Chondrocyte (in vitro differentiated cells): ENCODE measurements around the gene NOS3. TPM values are rescaled to one million over a fixed set of nuclear protein-coding genes. Genes with fewer than 3 reads are reported as not detected.
A peak's percentile ranks its signal among the peaks of the same experiment; 100 is the strongest.

Experiments
- DNase-seq: peaks from one replicate; pipeline ENCODE4 v3.0.0; 2021; ENCODE audit warnings: mixed read lengths, low spot score
- H3K27ac Mint-ChIP-seq: one replicate; pipeline ENCODE4 v1.8.0; 2021; ENCODE audit warnings: mild to moderate bottlenecking, moderate library complexity, mixed read lengths; ENCODE audit not compliant: unreplicated experiment
- H3K27me3 Mint-ChIP-seq: 2 replicates; pipeline ENCODE4 v1.8.0; 2021; ENCODE audit warnings: low read depth, mixed read lengths
- H3K36me3 Mint-ChIP-seq: 2 replicates; pipeline ENCODE4 v1.8.0; 2021; ENCODE audit warnings: low read depth, mixed read lengths
- H3K4me1 Mint-ChIP-seq: 2 replicates; pipeline ENCODE4 v1.8.0; 2021; ENCODE audit warnings: low read depth, mild to moderate bottlenecking, mixed read lengths
- H3K4me3 Mint-ChIP-seq: one replicate; pipeline ENCODE4 v1.8.0; 2021; ENCODE audit warnings: mild to moderate bottlenecking, moderate library complexity, mixed read lengths; ENCODE audit not compliant: unreplicated experiment
- H3K9me3 Mint-ChIP-seq: 2 replicates; pipeline ENCODE4 v1.8.0; 2021; ENCODE audit warnings: low read depth, mixed read lengths
- total RNA-seq: library from RNA; stranded (reverse); gene quantifications from 3 replicates; pipeline ENCODE4 v1.2.1, GENCODE V29; 2021
- TF ChIP-seq, protein P1 (sequence below): fragments of 200-600 bp; sonication (generic); IDR thresholded peaks from 2 replicates; pipeline ENCODE4 v1.5.0; 2021; ENCODE audit warnings: antibody characterized with exemption, mild to moderate bottlenecking, moderate library complexity

NOS3 gene
- total RNA-seq, 1 donor from 2014 or later, result not detected

DNA sequence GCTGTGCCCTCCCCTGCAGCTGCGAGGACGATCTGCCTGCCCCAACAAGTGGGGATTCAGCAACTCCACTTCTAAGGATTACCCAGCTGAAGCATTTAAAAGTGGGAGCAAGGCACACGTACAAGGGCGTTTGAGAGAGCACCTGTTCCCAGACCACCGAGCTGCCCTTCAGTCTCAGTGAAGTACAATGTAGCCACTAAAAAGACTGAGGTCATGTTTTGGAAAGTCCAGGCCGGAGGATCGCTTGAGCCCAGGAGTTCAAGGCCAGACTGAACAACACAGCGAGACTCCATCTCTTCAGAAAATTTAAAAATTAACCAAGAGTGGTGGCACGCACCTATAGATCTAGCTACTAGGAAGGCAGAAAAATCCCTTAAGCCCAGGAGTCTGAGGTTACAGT, 14.7 kb downstream of the NOS3 start:
- Mint-ChIP-seq H3K36me3 (no peaks in the 10 kb centered on the region), H3K4me1 (peaks cover 10% of the 10 kb centered on the region), H3K27ac (no peak overlapping the region), H3K27me3 (peaks cover 12% of the 10 kb centered on the region), H3K4me3 (no peak overlapping the region), H3K9me3 (no peaks in the 10 kb centered on the region)
- no peak for DNase-seq
- TF ChIP-seq, protein P1, sequence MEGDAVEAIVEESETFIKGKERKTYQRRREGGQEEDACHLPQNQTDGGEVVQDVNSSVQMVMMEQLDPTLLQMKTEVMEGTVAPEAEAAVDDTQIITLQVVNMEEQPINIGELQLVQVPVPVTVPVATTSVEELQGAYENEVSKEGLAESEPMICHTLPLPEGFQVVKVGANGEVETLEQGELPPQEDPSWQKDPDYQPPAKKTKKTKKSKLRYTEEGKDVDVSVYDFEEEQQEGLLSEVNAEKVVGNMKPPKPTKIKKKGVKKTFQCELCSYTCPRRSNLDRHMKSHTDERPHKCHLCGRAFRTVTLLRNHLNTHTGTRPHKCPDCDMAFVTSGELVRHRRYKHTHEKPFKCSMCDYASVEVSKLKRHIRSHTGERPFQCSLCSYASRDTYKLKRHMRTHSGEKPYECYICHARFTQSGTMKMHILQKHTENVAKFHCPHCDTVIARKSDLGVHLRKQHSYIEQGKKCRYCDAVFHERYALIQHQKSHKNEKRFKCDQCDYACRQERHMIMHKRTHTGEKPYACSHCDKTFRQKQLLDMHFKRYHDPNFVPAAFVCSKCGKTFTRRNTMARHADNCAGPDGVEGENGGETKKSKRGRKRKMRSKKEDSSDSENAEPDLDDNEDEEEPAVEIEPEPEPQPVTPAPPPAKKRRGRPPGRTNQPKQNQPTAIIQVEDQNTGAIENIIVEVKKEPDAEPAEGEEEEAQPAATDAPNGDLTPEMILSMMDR, result no peak

DNA sequence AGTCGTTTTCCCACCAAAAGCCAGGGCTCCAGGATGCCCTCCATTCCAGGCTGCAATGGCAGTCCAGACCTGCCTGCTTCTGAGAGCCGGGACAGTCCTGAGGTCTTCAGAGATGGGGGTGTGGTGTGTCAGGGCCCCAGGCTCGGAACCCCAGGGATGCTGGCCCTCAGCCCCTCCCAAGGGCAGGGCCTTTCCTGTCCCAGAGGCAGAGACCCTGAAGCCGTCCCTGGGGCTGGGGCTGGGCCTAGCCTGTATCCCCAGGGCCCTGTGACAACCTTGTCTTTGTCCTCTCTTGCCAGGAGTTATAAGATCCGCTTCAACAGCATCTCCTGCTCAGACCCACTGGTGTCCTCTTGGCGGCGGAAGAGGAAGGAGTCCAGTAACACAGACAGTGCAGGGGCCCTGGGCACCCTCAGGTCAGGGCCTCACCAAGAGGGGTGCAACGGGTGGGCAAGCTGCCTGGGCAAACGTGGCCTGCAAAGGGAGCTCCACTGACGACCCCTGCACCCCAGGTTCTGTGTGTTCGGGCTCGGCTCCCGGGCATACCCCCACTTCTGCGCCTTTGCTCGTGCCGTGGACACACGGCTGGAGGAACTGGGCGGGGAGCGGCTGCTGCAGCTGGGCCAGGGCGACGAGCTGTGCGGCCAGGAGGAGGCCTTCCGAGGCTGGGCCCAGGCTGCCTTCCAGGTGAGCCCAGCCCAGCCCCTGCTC, 15.9 kb downstream of the NOS3 start:
- Mint-ChIP-seq H3K27me3 (peaks cover 14% of the 10 kb centered on the region), H3K4me1 (peaks cover 14% of the 10 kb centered on the region), H3K4me3 (no peak overlapping the region), H3K36me3 (no peaks in the 10 kb centered on the region), H3K9me3 (no peaks in the 10 kb centered on the region), H3K27ac (no peak overlapping the region)
- TF ChIP-seq, protein P1, result no peak
- no peak for DNase-seq

DNA sequence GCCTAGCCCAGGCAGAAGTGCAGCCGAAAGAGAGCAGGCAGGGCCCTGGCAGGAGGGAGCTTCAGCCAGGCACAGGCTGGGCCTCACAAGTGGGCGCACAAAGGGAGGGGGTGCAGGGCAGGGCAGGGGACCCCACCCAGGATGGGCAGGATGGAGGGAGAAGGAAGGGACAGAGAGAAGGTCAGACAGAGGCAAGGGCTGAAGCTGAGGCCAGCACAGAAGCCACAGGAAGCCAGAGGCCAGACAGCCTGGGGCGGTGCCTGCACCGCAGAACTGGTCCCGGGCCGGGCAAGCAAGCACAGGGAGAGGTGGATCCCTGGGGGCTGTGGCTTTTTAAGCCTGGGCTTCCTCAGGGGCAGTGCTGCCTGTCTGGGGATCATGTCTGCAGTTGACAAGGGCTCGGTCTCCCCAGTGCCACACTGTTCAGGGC, 16.7 kb downstream of the NOS3 start:
- TF ChIP-seq, protein P1, result no peak
- Mint-ChIP-seq H3K27me3 (peaks cover 20% of the 10 kb centered on the region), H3K27ac (no peak overlapping the region), H3K36me3 (no peaks in the 10 kb centered on the region), H3K9me3 (no peaks in the 10 kb centered on the region), H3K4me3 (no peak overlapping the region), H3K4me1 (peaks cover 17% of the 10 kb centered on the region)
- DNase-seq, result no peak

DNA sequence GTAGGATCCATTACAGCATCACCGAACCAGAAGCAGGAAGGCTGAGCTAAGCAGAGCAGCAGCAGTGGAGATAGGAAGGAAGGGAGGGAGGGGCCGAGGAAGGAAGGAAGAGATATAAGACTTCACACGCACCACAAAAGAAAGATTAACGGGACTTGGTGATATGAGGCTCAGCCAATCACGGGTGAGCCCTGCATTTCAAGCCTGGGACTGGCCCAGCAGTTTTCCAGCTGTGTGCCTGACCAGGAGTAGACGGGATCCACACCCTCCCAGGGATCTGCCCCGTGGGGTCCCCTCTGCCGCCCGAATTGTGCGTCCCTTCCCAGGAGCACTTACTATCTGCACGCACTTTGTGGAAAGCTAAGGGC, 17.3 kb downstream of the NOS3 start:
- no peak overlapping the region for H3K4me3 Mint-ChIP-seq
- peaks cover 21% of the 10 kb centered on the region for H3K4me1 Mint-ChIP-seq
- DNase-seq, result no peak
- peaks cover 23% of the 10 kb centered on the region for H3K27me3 Mint-ChIP-seq
- no peaks in the 10 kb centered on the region for H3K9me3 Mint-ChIP-seq
- no peak overlapping the region for H3K27ac Mint-ChIP-seq
- no peaks in the 10 kb centered on the region for H3K36me3 Mint-ChIP-seq
- TF ChIP-seq, protein P1, result no peak

DNA sequence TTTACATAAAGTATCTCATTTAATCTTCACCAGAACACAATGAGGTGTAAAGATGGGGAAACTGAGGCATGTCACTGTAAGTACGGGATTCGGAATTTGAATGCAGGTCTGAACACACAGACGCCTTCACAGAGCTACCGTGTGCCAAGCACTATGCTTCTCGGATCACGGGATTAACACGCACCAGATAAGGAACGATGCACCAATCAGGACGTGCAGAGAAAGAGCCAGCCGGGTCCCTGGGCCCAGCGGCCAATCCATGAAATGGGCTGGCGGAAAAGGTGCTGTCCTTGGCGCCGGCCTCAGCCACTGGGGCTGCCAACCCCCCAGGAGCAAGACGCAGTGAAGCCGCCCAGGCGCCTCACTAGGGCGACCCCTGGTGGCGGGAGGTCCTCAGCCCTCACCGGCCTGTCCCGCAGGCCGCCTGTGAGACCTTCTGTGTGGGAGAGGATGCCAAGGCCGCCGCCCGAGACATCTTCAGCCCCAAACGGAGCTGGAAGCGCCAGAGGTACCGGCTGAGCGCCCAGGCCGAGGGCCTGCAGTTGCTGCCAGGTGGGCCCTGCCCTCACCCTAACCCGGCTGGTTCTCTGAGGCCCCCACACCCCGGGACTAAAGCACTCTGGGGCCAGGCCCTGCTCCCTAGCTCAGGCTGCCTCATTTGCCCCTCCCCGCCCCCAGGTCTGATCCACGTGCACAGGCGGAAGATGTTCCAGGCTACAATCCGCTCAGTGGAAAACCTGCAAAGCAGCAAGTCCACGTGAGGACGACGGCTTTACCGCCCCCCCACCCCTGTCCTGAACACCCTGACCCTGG, 17.9 kb downstream of the NOS3 start:
- TF ChIP-seq, protein P1, result peak; percentile 73
- H3K9me3 Mint-ChIP-seq, result no peaks in the 10 kb centered on the region
- H3K27ac Mint-ChIP-seq, result no peak overlapping the region
- peaks cover 19% of the 10 kb centered on the region for H3K27me3 Mint-ChIP-seq
- H3K4me3 Mint-ChIP-seq, result no peak overlapping the region
- no peak for DNase-seq
- H3K36me3 Mint-ChIP-seq, result no peaks in the 10 kb centered on the region
- peaks cover 21% of the 10 kb centered on the region for H3K4me1 Mint-ChIP-seq
